GM19455 (cell line): Measurements from ENCODE around the gene PCDHA10.
"Not testable (repeated sequence)": the region's sequence is repeated elsewhere in the genome, so short reads cannot be mapped to it uniquely, and the experiment has no call there.

Experiments used
- ATAC-seq: cut with Tn5 transposase; IDR thresholded peaks from one replicate; pipeline ENCODE4 v1.9.1; 2021; ENCODE audit not compliant: unreplicated experiment

The PCDHA10 gene

DNA sequence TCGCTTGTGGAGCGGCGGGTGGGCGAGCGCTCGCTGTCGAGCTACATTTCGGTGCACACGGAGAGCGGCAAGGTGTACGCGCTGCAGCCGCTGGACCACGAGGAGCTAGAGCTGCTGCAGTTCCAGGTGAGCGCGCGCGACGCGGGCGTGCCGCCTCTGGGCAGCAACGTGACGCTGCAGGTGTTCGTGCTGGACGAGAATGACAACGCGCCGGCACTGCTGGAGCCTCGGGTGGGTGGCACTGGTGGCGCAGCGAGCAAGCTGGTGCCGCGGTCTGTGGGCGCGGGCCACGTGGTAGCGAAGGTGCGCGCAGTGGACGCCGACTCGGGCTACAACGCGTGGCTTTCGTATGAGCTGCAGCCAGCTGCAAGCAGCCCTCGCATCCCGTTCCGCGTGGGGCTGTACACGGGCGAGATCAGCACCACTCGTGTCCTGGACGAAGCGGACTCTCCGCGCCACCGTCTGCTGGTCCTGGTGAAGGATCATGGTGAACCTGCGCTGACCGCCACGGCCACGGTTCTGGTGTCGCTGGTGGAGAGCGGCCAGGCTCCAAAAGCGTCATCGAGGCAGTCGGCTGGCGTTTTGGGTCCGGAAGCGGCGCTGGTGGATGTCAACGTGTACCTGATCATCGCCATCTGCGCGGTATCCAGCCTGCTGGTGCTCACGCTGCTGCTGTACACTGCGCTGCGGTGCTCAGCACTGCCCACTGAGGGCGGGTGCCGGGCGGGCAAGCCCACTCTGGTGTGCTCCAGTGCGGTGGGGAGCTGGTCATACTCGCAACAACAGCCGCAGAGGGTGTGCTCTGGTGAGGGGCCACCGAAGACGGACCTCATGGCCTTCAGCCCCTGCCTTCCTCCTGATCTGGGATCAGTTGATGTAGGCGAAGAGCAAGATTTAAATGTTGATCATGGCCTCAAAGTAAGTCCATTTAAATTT lies 12.6 kb upstream of the PCDHA10 start:
- no peak for ATAC-seq

DNA sequence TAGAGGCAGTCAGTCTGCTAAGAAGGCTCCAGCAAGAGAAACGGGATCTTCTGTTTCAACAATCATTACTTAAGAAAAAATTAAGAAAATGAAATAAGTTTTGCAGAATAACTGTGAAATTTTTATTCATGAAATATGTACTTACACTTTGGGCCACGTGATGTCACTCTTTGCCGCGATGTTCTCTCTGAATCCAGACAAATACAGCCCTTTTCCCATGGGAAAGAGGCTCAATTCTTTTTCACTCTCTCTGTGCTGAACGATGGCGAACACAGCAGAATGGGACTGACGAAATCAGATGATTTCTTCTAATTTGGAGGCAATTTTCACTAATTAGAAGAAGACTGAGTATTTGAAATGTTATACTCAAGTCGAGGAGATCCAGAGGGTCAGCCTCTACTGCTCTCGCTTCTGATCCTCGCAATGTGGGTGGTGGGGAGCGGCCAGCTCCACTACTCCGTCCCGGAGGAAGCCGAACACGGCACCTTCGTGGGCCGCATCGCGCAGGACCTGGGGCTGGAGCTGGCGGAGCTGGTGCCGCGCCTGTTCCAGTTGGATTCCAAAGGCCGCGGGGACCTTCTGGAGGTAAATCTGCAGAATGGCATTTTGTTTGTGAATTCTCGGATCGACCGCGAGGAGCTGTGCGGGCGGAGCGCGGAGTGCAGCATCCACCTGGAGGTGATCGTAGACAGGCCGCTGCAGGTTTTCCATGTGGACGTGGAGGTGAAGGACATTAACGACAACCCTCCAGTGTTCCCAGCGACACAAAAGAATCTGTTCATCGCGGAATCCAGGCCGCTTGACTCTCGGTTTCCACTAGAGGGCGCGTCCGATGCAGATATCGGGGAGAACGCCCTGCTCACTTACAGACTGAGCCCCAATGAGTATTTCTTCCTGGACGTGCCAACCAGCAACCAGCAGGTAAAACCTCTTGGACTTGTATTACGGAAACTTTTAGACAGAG lies 7.3 kb upstream of the PCDHA10 start, which contains the start of gene PCDHA9:
PCDHA9 (plus strand) TSS at position 244 of the 964 bp plus-strand sequence; CDS start at position 358, 114 bp downstream.
- ATAC-seq, result not testable (repeated sequence)

- not testable (repeated sequence) for ATAC-seq
These were observed 5.7 kb upstream of the PCDHA10 start for GRCh38 chr5:140849831-140850634.

GRCh38 chr5:140857177-140857986 lies 1.7 kb downstream of the PCDHA10 start:
- ATAC-seq, result no peak

- ATAC-seq, result no peak
These were observed 2.2 kb downstream of the PCDHA10 start for GRCh38 chr5:140857987-140858240.

GRCh38 chr5:140862441-140863295 lies 7.0 kb downstream of the PCDHA10 start:
- ATAC-seq, result no peak

- no peak for ATAC-seq
These were observed 13.2 kb downstream of the PCDHA10 start, which contains the start of gene PCDHA11 for GRCh38 chr5:140868721-140869554. TSS of gene PCDHA11 (plus strand) at chr5:140868957. CDS start at chr5:140869104, 147 bp downstream.

DNA sequence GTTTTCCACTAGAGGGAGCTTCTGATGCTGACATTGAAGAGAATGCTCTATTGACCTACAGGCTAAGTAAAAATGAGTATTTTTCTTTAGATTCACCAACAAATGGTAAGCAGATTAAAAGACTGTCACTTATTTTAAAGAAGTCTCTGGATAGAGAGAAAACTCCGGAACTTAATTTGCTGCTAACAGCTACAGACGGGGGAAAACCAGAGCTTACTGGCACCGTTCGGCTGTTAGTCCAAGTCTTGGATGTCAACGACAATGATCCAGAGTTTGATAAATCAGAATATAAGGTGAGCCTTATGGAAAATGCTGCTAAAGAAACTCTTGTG lies 13.8 kb downstream of the PCDHA10 start:
- no peak for ATAC-seq

GRCh38 chr5:140870221-140871201 lies 14.8 kb downstream of the PCDHA10 start:
- no peak for ATAC-seq

DNA sequence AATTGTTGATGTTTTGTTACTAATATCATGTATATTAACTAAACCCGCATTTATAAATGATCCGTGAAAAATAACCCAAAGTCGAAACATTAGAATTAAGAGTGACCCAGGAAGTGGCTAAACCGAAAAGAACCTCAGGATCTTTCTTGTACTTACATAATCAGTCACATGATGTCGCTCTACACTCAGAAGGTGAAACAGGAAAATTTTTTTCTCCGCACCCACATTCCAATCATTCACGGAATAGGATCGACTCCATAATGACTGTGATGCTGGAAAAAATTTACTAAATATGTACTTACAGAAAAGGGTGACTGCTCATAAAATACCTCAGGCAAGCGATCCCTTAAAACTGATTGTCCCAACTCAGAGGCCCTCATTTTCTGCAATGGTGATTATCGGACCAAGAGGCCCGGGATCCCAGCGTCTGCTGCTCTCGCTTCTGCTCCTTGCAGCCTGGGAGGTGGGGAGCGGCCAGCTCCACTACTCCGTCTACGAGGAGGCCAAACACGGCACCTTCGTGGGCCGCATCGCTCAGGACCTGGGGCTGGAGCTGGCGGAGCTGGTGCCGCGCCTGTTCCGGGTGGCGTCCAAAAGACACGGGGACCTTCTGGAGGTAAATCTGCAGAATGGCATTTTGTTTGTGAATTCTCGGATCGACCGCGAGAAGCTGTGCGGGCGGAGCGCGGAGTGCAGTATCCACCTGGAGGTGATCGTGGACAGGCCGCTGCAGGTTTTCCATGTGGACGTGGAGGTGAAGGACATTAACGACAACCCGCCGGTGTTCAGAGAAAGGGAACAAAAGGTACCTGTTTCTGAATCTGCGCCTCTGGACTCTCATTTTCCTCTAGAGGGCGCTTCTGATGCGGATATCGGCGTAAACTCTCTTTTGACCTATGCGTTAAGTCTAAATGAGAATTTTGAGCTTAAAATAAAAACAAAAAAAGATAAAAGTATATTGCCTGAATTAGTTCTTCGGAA lies 19.7 kb downstream of the PCDHA10 start, which contains the start of gene PCDHA12:
PCDHA12 (plus strand) TSS at position 224 of the 981 bp plus-strand sequence; CDS start at position 389, 165 bp downstream.
- ATAC-seq, result no peak

DNA sequence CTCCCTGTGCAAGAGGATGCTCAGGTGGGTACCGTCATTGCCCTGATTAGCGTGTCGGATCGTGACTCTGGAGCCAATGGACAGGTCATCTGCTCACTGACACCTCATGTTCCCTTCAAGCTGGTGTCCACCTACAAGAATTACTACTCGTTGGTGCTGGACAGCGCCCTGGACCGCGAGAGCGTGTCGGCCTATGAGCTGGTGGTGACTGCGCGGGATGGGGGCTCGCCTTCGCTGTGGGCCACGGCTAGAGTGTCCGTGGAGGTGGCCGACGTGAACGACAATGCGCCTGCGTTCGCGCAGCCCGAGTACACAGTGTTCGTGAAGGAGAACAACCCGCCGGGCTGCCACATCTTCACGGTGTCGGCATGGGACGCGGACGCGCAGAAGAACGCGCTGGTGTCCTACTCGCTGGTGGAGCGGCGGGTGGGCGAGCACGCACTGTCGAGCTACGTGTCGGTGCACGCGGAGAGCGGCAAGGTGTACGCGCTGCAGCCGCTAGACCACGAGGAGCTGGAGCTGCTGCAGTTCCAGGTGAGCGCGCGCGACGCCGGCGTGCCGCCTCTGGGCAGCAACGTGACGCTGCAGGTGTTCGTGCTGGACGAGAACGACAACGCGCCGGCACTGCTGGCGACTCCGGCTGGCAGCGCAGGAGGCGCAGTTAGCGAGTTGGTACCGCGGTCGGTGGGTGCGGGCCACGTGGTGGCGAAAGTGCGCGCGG lies 21.0 kb downstream of the PCDHA10 start:
- ATAC-seq, result not testable (repeated sequence)

- no peak for ATAC-seq
These were observed 21.5 kb downstream of the PCDHA10 start for GRCh38 chr5:140877262-140877581.

- no peak for ATAC-seq
These were observed 26.3 kb downstream of the PCDHA10 start, which contains the start of gene PCDHA13 for GRCh38 chr5:140881889-140882590. TSS of gene PCDHA13 (plus strand) at chr5:140882124. CDS start at chr5:140882269, 145 bp downstream.

DNA sequence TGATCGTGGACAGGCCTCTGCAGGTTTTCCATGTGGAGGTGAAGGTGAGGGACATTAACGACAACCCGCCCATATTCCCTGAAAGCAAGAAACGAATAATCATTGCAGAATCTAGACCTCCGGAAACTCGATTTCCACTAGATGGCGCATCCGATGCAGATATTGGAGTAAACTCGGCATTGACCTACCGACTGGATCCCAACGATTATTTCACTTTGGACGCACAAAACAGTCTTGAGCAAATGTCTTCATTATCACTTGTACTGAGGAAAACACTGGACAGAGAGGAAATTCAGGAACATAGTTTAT lies 26.8 kb downstream of the PCDHA10 start:
- ATAC-seq, result no peak

DNA sequence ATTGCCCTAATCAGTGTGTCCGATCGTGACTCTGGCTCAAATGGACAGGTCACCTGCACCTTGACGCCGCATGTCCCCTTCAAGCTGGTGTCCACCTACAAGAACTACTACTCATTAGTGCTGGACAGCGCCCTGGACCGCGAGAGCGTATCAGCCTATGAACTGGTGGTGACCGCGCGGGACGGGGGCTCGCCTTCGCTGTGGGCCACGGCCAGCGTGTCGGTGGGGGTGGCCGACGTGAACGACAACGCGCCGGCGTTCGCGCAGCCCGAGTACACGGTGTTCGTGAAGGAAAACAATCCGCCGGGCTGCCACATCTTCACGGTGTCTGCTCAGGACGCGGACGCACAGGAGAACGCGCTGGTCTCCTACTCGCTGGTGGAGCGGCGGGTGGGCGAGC lies 27.7 kb downstream of the PCDHA10 start:
- ATAC-seq, result no peak
